Lower lobe of right lung (tissue), 2 donors: ENCODE measurements around the gene PSME1. TPM values are rescaled to one million over a fixed set of nuclear protein-coding genes. Genes with fewer than 3 reads are reported as not detected.
A peak's percentile ranks its signal among the peaks of the same experiment; 100 is the strongest.
"Not testable (repeated sequence)": the region's sequence is repeated elsewhere in the genome, so short reads cannot be mapped to it uniquely, and the experiment has no call there.

ENCODE experiments used
- ATAC-seq, 2 donors: fragments of 200-7000 bp; cut with Tn5 transposase; one replicate each; pipeline ENCODE4 v1.9.1; 2020 to 2022; ENCODE audit warnings: mild to moderate bottlenecking in 2 of 2, moderate library complexity in 2 of 2
- DNase-seq: peaks from one replicate; pipeline ENCODE4 v3.0.0-alpha.2; 2020
- H3K27ac ChIP-seq: fragments of 200-600 bp; one replicate; pipeline ENCODE4 v1.8.0; 2022
- H3K27me3 ChIP-seq: fragments of 200-600 bp; one replicate; pipeline ENCODE4 v1.8.0; 2022; ENCODE audit warnings: low read depth
- H3K36me3 ChIP-seq: fragments of 200-600 bp; one replicate; pipeline ENCODE4 v1.8.0; 2022; ENCODE audit warnings: mild to moderate bottlenecking
- H3K4me1 ChIP-seq: fragments of 200-600 bp; one replicate; pipeline ENCODE4 v1.8.0; 2022
- H3K4me3 ChIP-seq: fragments of 200-600 bp; one replicate; pipeline ENCODE4 v1.8.0; 2022; ENCODE audit warnings: mild to moderate bottlenecking
- H3K9me3 ChIP-seq: fragments of 200-600 bp; one replicate; pipeline ENCODE4 v1.8.0; 2022
- CTCF ChIP-seq: fragments of 200-600 bp; IDR thresholded peaks from one replicate; pipeline ENCODE4 v1.8.0; 2022; ENCODE audit warnings: antibody characterized with exemption, mild to moderate bottlenecking
- intact Hi-C: fragments of 100-400 bp; cut with DNase I; formaldehyde crosslinking; loops from one replicate; pipeline ENCODE4 v1.11.0; 2022
- total RNA-seq: library from RNA; stranded (reverse); fragmentation: NEBNext Ultra II Directional; extraction: Animal tissue kit (Norgen Biotek cat#: 25700); gene quantifications from one replicate; pipeline ENCODE4 v1.2.1, GENCODE V29; 2021
- donor health status: DM: no; HTN: yes; CAD: no; lungs with severe emphysema.

PSME1 gene
- total RNA-seq, 1 donor from 2014 or later, result 198 TPM

GRCh38 chr14:24100197-24100981 is 35.6 kb upstream of the PSME1 start:
- no peak overlapping the region for H3K4me3 ChIP-seq
- no peak for TF ChIP-seq CTCF
- peaks cover 54% of the 10 kb centered on the region for H3K36me3 ChIP-seq
- H3K27me3 ChIP-seq, result no peaks in the 10 kb centered on the region
- intact Hi-C loops, result no loop called here
- no peaks in the 10 kb centered on the region for H3K9me3 ChIP-seq
- ATAC-seq, result no peak
- H3K27ac ChIP-seq, result no peak overlapping the region
- DNase-seq, result no peak
- H3K4me1 ChIP-seq, result peaks cover 6% of the 10 kb centered on the region

- Histone ChIP-seq H3K9me3 (no peaks in the 10 kb centered on the region), H3K27me3 (no peaks in the 10 kb centered on the region), H3K4me3 (no peak overlapping the region), H3K36me3 (peaks cover 54% of the 10 kb centered on the region), H3K4me1 (no peaks in the 10 kb centered on the region), H3K27ac (no peak overlapping the region)
- no peak for TF ChIP-seq CTCF
- no peak for DNase-seq
- intact Hi-C loops, result no loop called here
- ATAC-seq, result no peak
Observed at GRCh38 chr14:24100982-24101494, 35.0 kb upstream of the PSME1 start.

GRCh38 chr14:24102357-24103048 is 33.5 kb upstream of the PSME1 start:
- peaks cover 54% of the 10 kb centered on the region for H3K36me3 ChIP-seq
- no peak for TF ChIP-seq CTCF
- no peak overlapping the region for H3K4me3 ChIP-seq
- DNase-seq (no peak), ATAC-seq (no peak)
- no peak overlapping the region for H3K27ac ChIP-seq
- H3K4me1 ChIP-seq, result no peaks in the 10 kb centered on the region
- H3K27me3 ChIP-seq, result no peaks in the 10 kb centered on the region
- no peaks in the 10 kb centered on the region for H3K9me3 ChIP-seq
- intact Hi-C loops, result no loop called here

- Histone ChIP-seq H3K4me1 (peaks cover 8% of the 10 kb centered on the region), H3K36me3 (peaks cover 45% of the 10 kb centered on the region), H3K9me3 (no peaks in the 10 kb centered on the region), H3K27ac (no peak overlapping the region), H3K4me3 (no peak overlapping the region), H3K27me3 (no peaks in the 10 kb centered on the region)
- intact Hi-C loops, result no loop called here
- TF ChIP-seq CTCF, result no peak
- DNase-seq, result no peak
- ATAC-seq, result no peak
Observed at GRCh38 chr14:24103451-24103850, 32.5 kb upstream of the PSME1 start.

DNA sequence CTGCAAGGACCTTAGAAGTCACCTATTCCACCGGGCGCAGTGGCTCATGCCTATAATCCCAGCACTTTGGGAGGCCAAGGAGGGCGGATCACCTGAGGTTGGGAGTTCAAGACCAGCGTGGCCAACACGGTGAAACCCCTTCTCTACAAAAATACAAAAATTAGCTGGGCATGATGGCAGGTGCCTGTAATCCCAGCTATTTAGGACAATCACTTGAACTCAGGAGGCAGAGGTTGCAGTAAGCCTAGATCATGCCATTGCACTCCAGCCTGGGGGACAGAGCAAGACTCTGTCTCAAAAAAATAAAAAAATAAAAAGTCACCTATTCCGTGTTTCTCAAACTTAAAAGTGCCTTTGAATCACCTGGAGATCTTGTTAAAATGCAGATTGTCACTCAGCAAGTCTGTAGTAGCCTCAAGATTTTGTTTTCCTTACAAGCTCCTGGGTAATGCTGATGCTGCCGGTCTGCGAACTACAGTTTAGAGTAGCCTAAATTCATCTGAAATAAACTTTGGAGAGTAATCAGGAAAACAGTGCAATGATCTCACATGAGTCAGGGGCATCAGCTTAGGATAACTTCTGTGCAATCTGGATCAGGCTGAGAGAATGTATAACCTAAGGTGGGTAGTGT is 30.3 kb upstream of the PSME1 start:
- peak overlapping the region; percentile 1 for H3K27ac ChIP-seq
- peaks cover 24% of the 10 kb centered on the region for H3K36me3 ChIP-seq
- H3K9me3 ChIP-seq, H3K4me3 ChIP-seq, intact Hi-C loops, ATAC-seq, DNase-seq, H3K27me3 ChIP-seq: not testable (repeated sequence)
- H3K4me1 ChIP-seq, result peaks cover 23% of the 10 kb centered on the region
